ENCODE measurements around the gene GRIP2. TPM values are rescaled to one million over a fixed set of nuclear protein-coding genes. Genes with fewer than 3 reads are reported as not detected.

Gene GRIP2
- total RNA-seq, 1 donor from 2014 or later, result 3.3 TPM

DNA sequence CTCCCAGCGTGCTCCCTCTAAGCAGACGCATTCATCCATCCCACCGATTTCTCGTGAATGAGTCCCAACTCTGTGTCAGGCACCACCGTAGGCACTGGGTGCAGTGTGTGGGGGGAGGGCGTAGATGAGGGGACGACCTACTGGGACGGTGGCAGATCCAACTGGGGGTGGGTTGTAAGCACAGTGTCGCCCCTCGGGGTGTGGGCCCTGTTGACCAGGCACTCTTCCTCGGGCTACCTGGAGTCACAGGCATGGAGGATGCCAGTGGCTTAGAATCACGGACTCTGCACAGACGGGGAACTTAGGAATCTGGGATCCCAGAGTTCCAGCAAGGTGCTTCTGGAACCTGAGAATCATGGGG, 71.5 kb downstream of the GRIP2 start:
- Histone ChIP-seq H3K4me2 (ENCODE audit: low read length) (no peak overlapping the region), H3K9me3 (ENCODE audit: insufficient read depth, low read depth, low read length) (no peaks in the 10 kb centered on the region), H4K20me1 (ENCODE audit: insufficient read depth, low read length) (peaks cover 5% of the 10 kb centered on the region), H3K79me2 (ENCODE audit: insufficient read depth, low read length) (no peaks in the 10 kb centered on the region), H3K9ac (ENCODE audit: low read length) (no peak overlapping the region), H3K27ac (ENCODE audit: low read depth, low read length) (no peak overlapping the region), H3K27me3 (ENCODE audit: insufficient read depth, low read length) (no peaks in the 10 kb centered on the region), H3K36me3 (ENCODE audit: insufficient read depth, low read length) (no peaks in the 10 kb centered on the region), H3K4me1 (ENCODE audit: insufficient read depth, low read length) (peaks cover 23% of the 10 kb centered on the region), H3K4me3 (ENCODE audit: insufficient read depth, low read depth, low read length) (no peak overlapping the region), H2AFZ (ENCODE audit: low read depth, low read length) (no peak overlapping the region)
- Mint-ChIP-seq H3K9me3 (ENCODE audit: unreplicated experiment) (peaks cover 2% of the 10 kb centered on the region), H3K4me3 (ENCODE audit: unreplicated experiment) (no peak overlapping the region), H3K27ac (ENCODE audit: unreplicated experiment) (no peak overlapping the region), H3K27me3 (ENCODE audit: low read depth, unreplicated experiment) (no peaks in the 10 kb centered on the region), H3K36me3 (ENCODE audit: low read depth, unreplicated experiment) (peaks cover 6% of the 10 kb centered on the region), H3K4me1 (ENCODE audit: low read depth, unreplicated experiment) (peaks cover 18% of the 10 kb centered on the region)
- DNase-seq (ENCODE audit: low read depth) (no peak), FAIRE-seq (no peak)
- no peak for TF ChIP-seq CTCF (IDR thresholded peaks at IDR 0.05; ENCODE audit: insufficient read depth, low read depth, low read length)

- Mint-ChIP-seq H3K27me3 (ENCODE audit: low read depth, unreplicated experiment) (no peaks in the 10 kb centered on the region), H3K4me3 (ENCODE audit: unreplicated experiment) (no peak overlapping the region), H3K9me3 (ENCODE audit: unreplicated experiment) (peaks cover under 1% of the 10 kb centered on the region), H3K4me1 (ENCODE audit: low read depth, unreplicated experiment) (peaks cover 12% of the 10 kb centered on the region), H3K27ac (ENCODE audit: unreplicated experiment) (no peak overlapping the region), H3K36me3 (ENCODE audit: low read depth, unreplicated experiment) (peaks cover 3% of the 10 kb centered on the region)
- Histone ChIP-seq H3K79me2 (ENCODE audit: insufficient read depth, low read length) (no peaks in the 10 kb centered on the region), H3K27me3 (ENCODE audit: insufficient read depth, low read length) (no peaks in the 10 kb centered on the region), H3K27ac (ENCODE audit: low read depth, low read length) (no peak overlapping the region), H3K4me3 (ENCODE audit: insufficient read depth, low read depth, low read length) (no peak overlapping the region), H3K9ac (ENCODE audit: low read length) (no peak overlapping the region), H3K4me2 (ENCODE audit: low read length) (no peak overlapping the region), H3K4me1 (ENCODE audit: insufficient read depth, low read length) (peaks cover 17% of the 10 kb centered on the region), H3K36me3 (ENCODE audit: insufficient read depth, low read length) (no peaks in the 10 kb centered on the region), H4K20me1 (ENCODE audit: insufficient read depth, low read length) (peaks cover 5% of the 10 kb centered on the region), H3K9me3 (ENCODE audit: insufficient read depth, low read depth, low read length) (no peaks in the 10 kb centered on the region), H2AFZ (ENCODE audit: low read depth, low read length) (no peak overlapping the region)
- TF ChIP-seq CTCF (IDR thresholded peaks at IDR 0.05; ENCODE audit: insufficient read depth, low read depth, low read length), result peak; percentile 68
- TF ChIP-seq EZH2 (IDR thresholded peaks at IDR 0.05; ENCODE audit: insufficient read depth, low read length), result no peak
- DNase-seq (ENCODE audit: low read depth) (no peak), FAIRE-seq (no peak)
These were observed 72.1 kb downstream of the GRIP2 start for GRCh38 chr3:14467814-14468620.

DNA sequence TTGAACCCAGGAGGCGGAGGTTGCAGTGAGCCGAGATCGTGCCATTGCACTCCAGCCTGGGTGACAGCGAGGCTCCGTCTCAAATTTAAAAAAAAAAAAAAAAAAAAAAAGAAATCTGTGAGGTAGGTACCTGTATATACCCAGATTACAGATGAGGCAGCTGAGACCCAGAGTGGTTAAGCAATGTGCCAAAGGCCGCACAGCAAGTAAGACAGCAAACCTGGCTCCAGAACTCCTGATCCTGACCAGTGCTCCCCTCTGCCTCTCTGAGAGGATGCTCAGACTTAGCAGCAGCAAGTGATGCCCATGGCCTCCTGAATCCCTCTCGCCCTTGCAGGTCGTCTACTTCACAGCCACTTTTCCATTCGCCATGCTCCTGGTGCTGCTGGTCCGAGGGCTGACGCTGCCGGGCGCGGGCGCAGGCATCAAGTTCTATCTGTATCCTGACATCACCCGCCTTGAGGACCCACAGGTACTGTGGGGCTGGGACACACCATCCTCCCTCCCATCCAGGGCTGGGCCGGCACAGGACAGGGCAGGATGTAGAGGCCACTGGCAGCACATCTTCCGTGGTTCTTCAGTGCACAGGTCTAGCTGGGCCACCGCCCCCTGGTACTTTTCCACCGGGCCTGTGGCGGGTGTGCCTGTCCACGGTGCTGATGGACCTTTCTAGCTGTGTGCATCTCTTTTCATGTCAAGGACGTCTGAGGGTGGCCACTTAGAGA, 73.8 kb downstream of the GRIP2 start:
- no peak for TF ChIP-seq CTCF (IDR thresholded peaks at IDR 0.05; ENCODE audit: insufficient read depth, low read depth, low read length)
- no peak for TF ChIP-seq EZH2 (IDR thresholded peaks at IDR 0.05; ENCODE audit: insufficient read depth, low read length)
- H2AFZ ChIP-seq (ENCODE audit: low read depth, low read length), result no peak overlapping the region
- peaks cover 5% of the 10 kb centered on the region for H4K20me1 ChIP-seq (ENCODE audit: insufficient read depth, low read length)
- H3K4me1 ChIP-seq (ENCODE audit: insufficient read depth, low read length), result peaks cover 9% of the 10 kb centered on the region
- no peaks in the 10 kb centered on the region for H3K9me3 ChIP-seq (ENCODE audit: insufficient read depth, low read depth, low read length)
- H3K36me3 ChIP-seq (ENCODE audit: insufficient read depth, low read length), result no peaks in the 10 kb centered on the region
- H3K9ac ChIP-seq (ENCODE audit: low read length), result no peak overlapping the region
- Mint-ChIP-seq H3K4me3 (ENCODE audit: unreplicated experiment) (no peak overlapping the region), H3K4me1 (ENCODE audit: low read depth, unreplicated experiment) (peaks cover 11% of the 10 kb centered on the region), H3K27me3 (ENCODE audit: low read depth, unreplicated experiment) (no peaks in the 10 kb centered on the region), H3K9me3 (ENCODE audit: unreplicated experiment) (no peaks in the 10 kb centered on the region), H3K27ac (ENCODE audit: unreplicated experiment) (no peak overlapping the region), H3K36me3 (ENCODE audit: low read depth, unreplicated experiment) (peaks cover 3% of the 10 kb centered on the region)
- H3K4me3 ChIP-seq (ENCODE audit: insufficient read depth, low read depth, low read length), result no peak overlapping the region
- no peak overlapping the region for H3K4me2 ChIP-seq (ENCODE audit: low read length)
- H3K27me3 ChIP-seq (ENCODE audit: insufficient read depth, low read length), result no peaks in the 10 kb centered on the region
- no peak overlapping the region for H3K27ac ChIP-seq (ENCODE audit: low read depth, low read length)
- FAIRE-seq (no peak), DNase-seq (ENCODE audit: low read depth) (no peak)
- H3K79me2 ChIP-seq (ENCODE audit: insufficient read depth, low read length), result no peaks in the 10 kb centered on the region

All from astrocyte (in vitro differentiated cells and primary cell).